Progenitor cell of endocrine pancreas (in vitro differentiated cells): ENCODE measurements around the gene ADRM1. TPM values are rescaled to one million over a fixed set of nuclear protein-coding genes. Genes with fewer than 3 reads are reported as not detected.

Experiments used
- DNase-seq: peaks from one replicate; pipeline ENCODE4 v3.0.0; 2021; ENCODE audit warnings: low spot score; ENCODE audit not compliant: unreplicated experiment
- H3K27ac Mint-ChIP-seq: 2 replicates; pipeline ENCODE4 v1.8.0; 2021; ENCODE audit warnings: mild to moderate bottlenecking, moderate library complexity, mixed read lengths
- H3K27me3 Mint-ChIP-seq: 2 replicates; pipeline ENCODE4 v1.8.0; 2021; ENCODE audit warnings: mixed read lengths
- H3K36me3 Mint-ChIP-seq: 2 replicates; pipeline ENCODE4 v1.8.0; 2022; ENCODE audit warnings: mixed read lengths; ENCODE audit not compliant: insufficient read depth
- H3K4me1 Mint-ChIP-seq: 2 replicates; pipeline ENCODE4 v1.8.0; 2021; ENCODE audit warnings: low read depth, mixed read lengths
- H3K4me3 Mint-ChIP-seq: 2 replicates; pipeline ENCODE4 v1.8.0; 2021; ENCODE audit warnings: low read depth, mild to moderate bottlenecking, moderate library complexity, mixed read lengths
- H3K9me3 Mint-ChIP-seq: 2 replicates; pipeline ENCODE4 v1.8.0; 2021; ENCODE audit warnings: low read depth, mixed read lengths
- total RNA-seq: library from RNA; stranded (reverse); gene quantifications from 2 replicates; pipeline ENCODE4 v1.2.1, GENCODE V29; 2021
- TF ChIP-seq, protein P1 (sequence below): fragments of 200-600 bp; sonication (generic); IDR thresholded peaks from one replicate; pipeline ENCODE4 v1.5.0; 2021; ENCODE audit warnings: antibody characterized with exemption, mild to moderate bottlenecking; ENCODE audit not compliant: unreplicated experiment

Gene ADRM1
- total RNA-seq, 1 donor from 2014 or later = 66.2 TPM

GRCh38 chr20:62334881-62335280, 32.1 kb downstream of the ADRM1 start:
- Mint-ChIP-seq H3K4me1 (no peaks in the 10 kb centered on the region), H3K27me3 (no peaks in the 10 kb centered on the region), H3K36me3 (peaks cover 12% of the 10 kb centered on the region), H3K9me3 (no peaks in the 10 kb centered on the region), H3K4me3 (no peak overlapping the region), H3K27ac (no peak overlapping the region)
- TF ChIP-seq, protein P1, sequence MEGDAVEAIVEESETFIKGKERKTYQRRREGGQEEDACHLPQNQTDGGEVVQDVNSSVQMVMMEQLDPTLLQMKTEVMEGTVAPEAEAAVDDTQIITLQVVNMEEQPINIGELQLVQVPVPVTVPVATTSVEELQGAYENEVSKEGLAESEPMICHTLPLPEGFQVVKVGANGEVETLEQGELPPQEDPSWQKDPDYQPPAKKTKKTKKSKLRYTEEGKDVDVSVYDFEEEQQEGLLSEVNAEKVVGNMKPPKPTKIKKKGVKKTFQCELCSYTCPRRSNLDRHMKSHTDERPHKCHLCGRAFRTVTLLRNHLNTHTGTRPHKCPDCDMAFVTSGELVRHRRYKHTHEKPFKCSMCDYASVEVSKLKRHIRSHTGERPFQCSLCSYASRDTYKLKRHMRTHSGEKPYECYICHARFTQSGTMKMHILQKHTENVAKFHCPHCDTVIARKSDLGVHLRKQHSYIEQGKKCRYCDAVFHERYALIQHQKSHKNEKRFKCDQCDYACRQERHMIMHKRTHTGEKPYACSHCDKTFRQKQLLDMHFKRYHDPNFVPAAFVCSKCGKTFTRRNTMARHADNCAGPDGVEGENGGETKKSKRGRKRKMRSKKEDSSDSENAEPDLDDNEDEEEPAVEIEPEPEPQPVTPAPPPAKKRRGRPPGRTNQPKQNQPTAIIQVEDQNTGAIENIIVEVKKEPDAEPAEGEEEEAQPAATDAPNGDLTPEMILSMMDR = no peak
- no peak for DNase-seq

GRCh38 chr20:62335532-62335931, 32.7 kb downstream of the ADRM1 start:
- Mint-ChIP-seq H3K36me3 (peaks cover 15% of the 10 kb centered on the region), H3K27ac (no peak overlapping the region), H3K4me1 (no peaks in the 10 kb centered on the region), H3K27me3 (no peaks in the 10 kb centered on the region), H3K4me3 (no peak overlapping the region), H3K9me3 (no peaks in the 10 kb centered on the region)
- TF ChIP-seq, protein P1 = no peak
- DNase-seq = no peak

GRCh38 chr20:62336329-62336728, 33.5 kb downstream of the ADRM1 start:
- TF ChIP-seq, protein P1 = no peak
- no peaks in the 10 kb centered on the region for H3K4me1 Mint-ChIP-seq
- H3K36me3 Mint-ChIP-seq = peaks cover 18% of the 10 kb centered on the region
- no peaks in the 10 kb centered on the region for H3K9me3 Mint-ChIP-seq
- no peaks in the 10 kb centered on the region for H3K27me3 Mint-ChIP-seq
- DNase-seq = no peak
- no peak overlapping the region for H3K4me3 Mint-ChIP-seq
- no peak overlapping the region for H3K27ac Mint-ChIP-seq

DNA sequence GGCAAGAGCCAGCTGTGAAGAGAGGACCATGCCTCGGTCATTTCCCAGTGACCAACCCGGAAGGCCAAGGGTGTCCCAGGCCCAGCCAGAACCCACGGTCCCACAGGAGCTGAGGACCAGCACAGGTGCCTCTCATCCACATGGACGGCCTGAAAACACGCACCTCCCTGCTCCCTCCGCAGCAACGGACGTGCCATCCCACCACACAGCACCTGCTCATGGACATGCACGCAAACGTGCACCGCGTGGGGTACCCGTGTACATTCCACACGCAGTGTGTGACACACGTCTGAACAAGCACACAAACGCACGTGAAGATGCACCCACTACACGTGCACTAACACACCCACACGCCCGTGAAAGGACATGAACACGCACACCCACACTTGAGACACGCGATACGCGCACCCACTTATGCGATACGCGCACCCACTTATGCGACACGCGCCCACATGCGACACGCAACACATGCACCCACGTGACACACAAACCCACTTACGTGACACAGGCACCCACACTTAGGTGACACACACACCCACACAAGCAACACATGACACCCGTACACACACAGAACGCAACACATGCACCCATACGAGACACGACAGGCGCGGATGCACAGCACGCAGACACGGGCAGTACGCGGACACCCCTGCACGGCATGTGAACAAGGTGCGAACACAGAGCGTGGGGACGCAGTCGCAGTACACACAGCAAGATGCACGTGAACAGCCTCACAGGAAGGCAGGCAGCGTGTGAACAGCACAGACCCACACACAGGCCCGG, 34.2 kb downstream of the ADRM1 start:
- TF ChIP-seq, protein P1 = no peak
- Mint-ChIP-seq H3K9me3 (no peaks in the 10 kb centered on the region), H3K4me1 (no peaks in the 10 kb centered on the region), H3K36me3 (peaks cover 23% of the 10 kb centered on the region), H3K4me3 (no peak overlapping the region), H3K27ac (no peak overlapping the region), H3K27me3 (no peaks in the 10 kb centered on the region)
- no peak for DNase-seq

DNA sequence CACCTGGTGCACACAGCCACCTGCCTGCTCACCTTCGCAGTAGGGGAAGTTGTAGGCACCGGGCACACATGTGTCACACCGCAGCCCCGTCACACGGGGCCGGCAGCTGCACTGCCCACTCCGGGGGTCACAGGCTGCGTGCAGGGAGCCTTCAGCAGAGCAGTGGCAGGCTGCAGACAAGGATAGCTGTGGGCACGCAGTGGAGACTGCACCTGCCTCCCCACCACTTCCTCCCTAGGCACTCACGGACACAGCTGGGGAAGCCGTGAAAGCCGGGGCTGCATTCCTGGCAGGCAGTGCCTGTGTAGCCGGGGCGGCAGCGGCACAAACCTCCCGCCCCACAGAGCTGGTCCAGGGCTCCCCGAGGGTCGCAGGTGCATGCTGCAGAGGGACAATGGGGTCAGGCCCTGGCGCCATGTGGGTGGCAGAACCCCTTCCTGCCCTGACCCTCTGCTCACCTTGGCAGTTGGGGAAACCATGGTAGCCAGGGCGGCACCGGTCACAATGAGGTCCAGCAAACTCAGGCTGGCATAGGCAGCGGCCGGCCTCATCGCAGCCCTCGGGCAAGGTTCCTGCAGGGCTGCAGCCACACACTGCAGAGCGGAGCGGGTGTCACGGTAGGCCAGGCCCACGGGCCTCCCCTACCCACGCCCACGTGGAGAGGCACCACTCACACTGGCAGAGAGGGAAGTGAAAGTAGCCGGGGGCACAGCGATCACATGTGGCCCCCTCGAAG, 34.9 kb downstream of the ADRM1 start:
- TF ChIP-seq, protein P1 = no peak
- DNase-seq = no peak
- Mint-ChIP-seq H3K27me3 (no peaks in the 10 kb centered on the region), H3K27ac (no peak overlapping the region), H3K36me3 (peaks cover 24% of the 10 kb centered on the region), H3K4me3 (no peak overlapping the region), H3K9me3 (no peaks in the 10 kb centered on the region), H3K4me1 (no peaks in the 10 kb centered on the region)
